GM23248 (cell line): ENCODE results near the gene SORL1-AS1.

ENCODE experiments used
- DNase-seq: peaks from one replicate; pipeline ENCODE4 v3.0.0-alpha.2; 2015
- H2AFZ ChIP-seq: fragments of 200-600 bp; sonication (generic); 2 replicates; pipeline ENCODE4 v1.6.1; 2016; ENCODE audit warnings: antibody characterized with exemption
- H3F3A ChIP-seq: fragments of 200-600 bp; sonication (generic); 2 replicates; pipeline ENCODE4 v1.6.1; 2016; ENCODE audit warnings: mild to moderate bottlenecking, antibody characterized with exemption, mixed run types; ENCODE audit not compliant: insufficient read depth
- H3K27ac ChIP-seq: fragments of 200-600 bp; sonication (generic); 2 replicates; pipeline ENCODE4 v1.5.1; 2016; ENCODE audit warnings: mild to moderate bottlenecking
- H3K27me3 ChIP-seq: fragments of 200-600 bp; sonication (generic); replicated peaks from 2 replicates; pipeline ENCODE4 v1.6.1; 2016; ENCODE audit warnings: mild to moderate bottlenecking; ENCODE audit not compliant: insufficient read depth
- H3K36me3 ChIP-seq: fragments of 200-600 bp; sonication (generic); 2 replicates; pipeline ENCODE4 v1.6.1; 2016; ENCODE audit warnings: low read depth, mild to moderate bottlenecking
- H3K4me1 ChIP-seq: fragments of 200-600 bp; sonication (generic); 2 replicates; pipeline ENCODE4 v1.6.1; 2016; ENCODE audit warnings: mild to moderate bottlenecking; ENCODE audit not compliant: insufficient read depth
- H3K4me2 ChIP-seq: fragments of 200-600 bp; sonication (generic); one replicate; pipeline ENCODE4 v1.6.1; 2016; ENCODE audit warnings: mild to moderate bottlenecking; ENCODE audit not compliant: unreplicated experiment
- H3K4me3 ChIP-seq: fragments of 200-600 bp; sonication (generic); 2 replicates; pipeline ENCODE4 v1.5.1; 2016; ENCODE audit warnings: mild to moderate bottlenecking
- H3K79me2 ChIP-seq: fragments of 200-600 bp; sonication (generic); 2 replicates; pipeline ENCODE4 v1.6.1; 2016; ENCODE audit warnings: mild to moderate bottlenecking; ENCODE audit not compliant: insufficient read depth
- H3K9ac ChIP-seq: fragments of 200-600 bp; sonication (generic); 2 replicates; pipeline ENCODE4 v1.6.1; 2016; ENCODE audit warnings: mild to moderate bottlenecking
- H3K9me2 ChIP-seq: fragments of 200-600 bp; sonication (generic); 2 replicates; pipeline ENCODE4 v1.6.1; 2016; ENCODE audit warnings: mixed run types, mild to moderate bottlenecking, moderate library complexity; ENCODE audit not compliant: insufficient read depth
- H3K9me3 ChIP-seq: fragments of 200-600 bp; sonication (generic); one replicate; pipeline ENCODE4 v1.6.1; 2017; ENCODE audit warnings: low read depth
- H4K20me1 ChIP-seq: fragments of 200-600 bp; sonication (generic); 2 replicates; pipeline ENCODE4 v1.6.0; 2016; ENCODE audit not compliant: insufficient read depth
- EZH2 ChIP-seq: fragments of 200-600 bp; sonication (generic); IDR thresholded peaks from 2 replicates; pipeline ENCODE4 v1.6.1; 2018; ENCODE audit warnings: antibody characterized with exemption, mild to moderate bottlenecking; ENCODE audit not compliant: insufficient read depth, poor library complexity, severe bottlenecking
- EZH2phosphoT487 ChIP-seq: fragments of 200-600 bp; sonication (generic); IDR thresholded peaks from 2 replicates; pipeline ENCODE4 v1.6.1; 2018; ENCODE audit warnings: antibody characterized with exemption, moderate library complexity, mild to moderate bottlenecking, low read depth; ENCODE audit not compliant: insufficient read depth
- WGBS, 2 experiments: methylation state at CpG; one replicate each; pipeline ENCODE4 v1.1.6; 2015 to 2017; ENCODE audit warnings: low lambda C conversion rate in 2 of 2, low coverage in 1 of 2; ENCODE audit errors: missing lambda C conversion rate in 2 of 2; 5-methylcytosine and 5-hydroxymethylcytosine counted together
- in situ Hi-C: fragments of 300-500 bp; cut with MboI; formaldehyde crosslinking; loops from 2 replicates; pipeline ENCODE4 v1.15.0; 2020

Gene SORL1-AS1

GRCh38 chr11:121446752-121447156 is 6.0 kb downstream of the SORL1-AS1 start:
- peak; percentile 28 for DNase-seq
- WGBS, 2 experiments: 15 to 16% methylated on average over 4 of the region's 4 CpGs
- Histone ChIP-seq H3F3A (no peaks in the 10 kb centered on the region), H3K79me2 (no peaks in the 10 kb centered on the region), H4K20me1 (no peaks in the 10 kb centered on the region), H3K9me2 (no peaks in the 10 kb centered on the region), H3K36me3 (no peaks in the 10 kb centered on the region), H3K9ac (no peak overlapping the region), H2AFZ (no peak overlapping the region), H3K4me3 (no peak overlapping the region), H3K4me2 (no peak overlapping the region), H3K27me3 (peaks cover 28% of the 10 kb centered on the region), H3K9me3 (no peaks in the 10 kb centered on the region), H3K4me1 (no peaks in the 10 kb centered on the region), H3K27ac (no peak overlapping the region)
- in situ Hi-C loops: no loop called here
- TF ChIP-seq EZH2 (no peak), EZH2phosphoT487 (no peak)

GRCh38 chr11:121445071-121445768 is 7.5 kb downstream of the SORL1-AS1 start:
- in situ Hi-C loops: no loop called here
- WGBS, 2 experiments: 85 to 88% methylated on average over 14 of the region's 14 CpGs
- peaks cover 22% of the 10 kb centered on the region; the same call in 1 of the 2 replicates for H3K27me3 ChIP-seq
- H3K9me2 ChIP-seq: no peaks in the 10 kb centered on the region
- TF ChIP-seq EZH2phosphoT487 (no peak), EZH2 (no peak)
- H3K4me3 ChIP-seq: no peak overlapping the region
- H3K27ac ChIP-seq: no peak overlapping the region
- no peak overlapping the region for H3K9ac ChIP-seq
- H3K36me3 ChIP-seq: no peaks in the 10 kb centered on the region
- H3K79me2 ChIP-seq: no peaks in the 10 kb centered on the region
- no peak overlapping the region for H2AFZ ChIP-seq
- H3F3A ChIP-seq: no peaks in the 10 kb centered on the region
- H3K9me3 ChIP-seq: no peaks in the 10 kb centered on the region
- no peak overlapping the region for H3K4me2 ChIP-seq
- no peaks in the 10 kb centered on the region for H4K20me1 ChIP-seq
- DNase-seq: no peak
- no peaks in the 10 kb centered on the region for H3K4me1 ChIP-seq

- Histone ChIP-seq H3K4me1 (no peaks in the 10 kb centered on the region), H3K79me2 (no peaks in the 10 kb centered on the region), H3K4me3 (no peak overlapping the region), H4K20me1 (no peaks in the 10 kb centered on the region), H3K4me2 (no peak overlapping the region), H3K36me3 (no peaks in the 10 kb centered on the region), H3K9ac (no peak overlapping the region), H3K27ac (no peak overlapping the region), H3K27me3 (peaks cover 18% of the 10 kb centered on the region; the same call in 1 of the 2 replicates), H2AFZ (no peak overlapping the region), H3K9me2 (no peaks in the 10 kb centered on the region), H3F3A (no peaks in the 10 kb centered on the region), H3K9me3 (no peaks in the 10 kb centered on the region)
- DNase-seq: no peak
- WGBS, 2 experiments: 70 to 75% methylated on average over 3 of the region's 3 CpGs
- no peak for TF ChIP-seq EZH2phosphoT487
- no peak for TF ChIP-seq EZH2
- in situ Hi-C loops: no loop called here
These were observed 8.2 kb downstream of the SORL1-AS1 start for GRCh38 chr11:121444526-121444925.

- Histone ChIP-seq H3K4me2 (no peak overlapping the region), H3K27me3 (peaks cover 21% of the 10 kb centered on the region; the same call in 1 of the 2 replicates), H3K79me2 (no peaks in the 10 kb centered on the region), H4K20me1 (no peaks in the 10 kb centered on the region), H3K9ac (no peak overlapping the region), H2AFZ (no peak overlapping the region), H3K9me2 (no peaks in the 10 kb centered on the region), H3K9me3 (no peaks in the 10 kb centered on the region), H3K4me1 (no peaks in the 10 kb centered on the region), H3K4me3 (no peak overlapping the region), H3K36me3 (no peaks in the 10 kb centered on the region), H3K27ac (no peak overlapping the region), H3F3A (no peaks in the 10 kb centered on the region)
- in situ Hi-C loops: no loop called here
- 80 to 88% methylated on average over 4 of the region's 4 CpGs for WGBS, 2 experiments
- DNase-seq: no peak
- TF ChIP-seq EZH2phosphoT487 (no peak), EZH2 (no peak)
These were observed 9.0 kb downstream of the SORL1-AS1 start for GRCh38 chr11:121443688-121444275.

- Histone ChIP-seq H3F3A (no peaks in the 10 kb centered on the region), H3K9me3 (no peaks in the 10 kb centered on the region), H3K4me3 (no peak overlapping the region), H3K4me1 (no peaks in the 10 kb centered on the region), H3K36me3 (no peaks in the 10 kb centered on the region), H4K20me1 (no peaks in the 10 kb centered on the region), H3K79me2 (no peaks in the 10 kb centered on the region), H3K9ac (no peak overlapping the region), H3K27me3 (peaks cover 35% of the 10 kb centered on the region), H3K27ac (no peak overlapping the region), H2AFZ (no peak overlapping the region), H3K4me2 (no peak overlapping the region), H3K9me2 (no peaks in the 10 kb centered on the region)
- in situ Hi-C loops: no loop called here
- 19 to 24% methylated on average over 2 of the region's 2 CpGs for WGBS, 2 experiments
- TF ChIP-seq EZH2phosphoT487 (no peak), EZH2 (no peak)
- no peak for DNase-seq
These were observed 11.2 kb downstream of the SORL1-AS1 start for GRCh38 chr11:121441521-121441920.
